ENCODE results near the gene TKT.
"Not testable (repeated sequence)": the region's sequence is repeated elsewhere in the genome, so short reads cannot be mapped to it uniquely, and the experiment has no call there.

Gene TKT

GRCh38 chr3:53253707-53254508 lies 1.9 kb downstream of the TKT start:
- peak overlapping the region; percentile 88 to 96 for H3K4me3 ChIP-seq (ENCODE audit: insufficient read depth in 1 of 2, low read depth in 1 of 2, low read length in 2 of 2)
- no peak overlapping the region for H2BK12ac ChIP-seq (ENCODE audit: low read length in 2 of 2)
- H3K4me1 ChIP-seq (ENCODE audit: control insufficient read depth, insufficient read depth, low read depth, low read length) = peaks cover 34% of the 10 kb centered on the region
- H3K79me1 ChIP-seq (replicated peaks; ENCODE audit: low read length, poor library complexity, severe bottlenecking) = no peaks in the 10 kb centered on the region
- H4K8ac ChIP-seq (ENCODE audit: low read length) = no peak overlapping the region
- peak overlapping the region; percentile 18 to 38 for H3K18ac ChIP-seq (ENCODE audit: low read depth in 1 of 2, low read length in 2 of 2)
- H3K9me3 ChIP-seq (ENCODE audit: control insufficient read depth, low read length) = no peaks in the 10 kb centered on the region
- peak; percentile 40 for DNase-seq
- peak overlapping the region; percentile 82 for H3K9ac ChIP-seq (ENCODE audit: low read length)
- H3K27ac ChIP-seq (ENCODE audit: low read length, poor library complexity, severe bottlenecking) = peak overlapping the region; percentile 26
- no peak overlapping the region for H2BK15ac ChIP-seq (ENCODE audit: low read depth, poor library complexity, severe bottlenecking)
- WGBS = 59% methylated on average over 6 of the region's 7 CpGs
- no peaks in the 10 kb centered on the region for H3K27me3 ChIP-seq (ENCODE audit: control insufficient read depth in 1 of 2, insufficient read depth in 1 of 2, low read length in 2 of 2)
- H2BK120ac ChIP-seq (ENCODE audit: low read depth, low read length) = no peak overlapping the region
- peaks cover 18 to 22% of the 10 kb centered on the region in 2 experiments for H3K36me3 ChIP-seq (ENCODE audit: control insufficient read depth in 1 of 2, insufficient read depth in 2 of 2, low read depth in 1 of 2, low read length in 2 of 2)
- H2BK5ac ChIP-seq (ENCODE audit: low read depth, low read length, poor library complexity, severe bottlenecking) = no peak overlapping the region
- peak overlapping the region in 1 of 2 experiments; percentile 40 for H3K4ac ChIP-seq (ENCODE audit: low read depth in 1 of 2, low read length in 2 of 2)
- H2AK5ac ChIP-seq (ENCODE audit: low read length, severe bottlenecking) = no peak overlapping the region
- H3K14ac ChIP-seq (ENCODE audit: low read length in 2 of 2) = peak overlapping the region in 1 of 2 experiments; percentile 30
- H3K23ac ChIP-seq (ENCODE audit: low read length in 2 of 2) = peak overlapping the region in 1 of 2 experiments; percentile 60
- no peak overlapping the region for H2AFZ ChIP-seq (ENCODE audit: low read depth, low read length)
- peak overlapping the region; percentile 92 for H3K4me2 ChIP-seq (ENCODE audit: low read length, poor library complexity, severe bottlenecking)
- no peak overlapping the region for H4K91ac ChIP-seq (ENCODE audit: low read length)

GRCh38 chr3:53252947-53253322 lies 2.9 kb downstream of the TKT start:
- H2AFZ ChIP-seq (ENCODE audit: low read depth, low read length); H4K91ac ChIP-seq (ENCODE audit: low read length); H4K8ac ChIP-seq (ENCODE audit: low read length); H3K27me3 ChIP-seq (ENCODE audit: control insufficient read depth in 1 of 2, insufficient read depth in 1 of 2, low read length in 2 of 2); H3K18ac ChIP-seq (ENCODE audit: low read depth in 1 of 2, low read length in 2 of 2); H3K14ac ChIP-seq (ENCODE audit: low read length in 2 of 2); H3K9me3 ChIP-seq (ENCODE audit: control insufficient read depth, low read length); DNase-seq; H2BK5ac ChIP-seq (ENCODE audit: low read depth, low read length, poor library complexity, severe bottlenecking); H3K79me1 ChIP-seq (replicated peaks; ENCODE audit: low read length, poor library complexity, severe bottlenecking); H3K9ac ChIP-seq (ENCODE audit: low read length); H3K4ac ChIP-seq (ENCODE audit: low read depth in 1 of 2, low read length in 2 of 2); H2BK120ac ChIP-seq (ENCODE audit: low read depth, low read length); H2BK15ac ChIP-seq (ENCODE audit: low read depth, poor library complexity, severe bottlenecking): not testable (repeated sequence)
- H3K23ac ChIP-seq (ENCODE audit: low read length in 2 of 2) = peak overlapping the region in 1 of 2 experiments; percentile 46
- H3K4me1 ChIP-seq (ENCODE audit: control insufficient read depth, insufficient read depth, low read depth, low read length) = peaks cover 37% of the 10 kb centered on the region
- H3K27ac ChIP-seq (ENCODE audit: low read length, poor library complexity, severe bottlenecking) = peak overlapping the region; percentile 24
- peak overlapping the region; percentile 13 for H2AK5ac ChIP-seq (ENCODE audit: low read length, severe bottlenecking)
- peaks cover 22 to 26% of the 10 kb centered on the region in 2 experiments for H3K36me3 ChIP-seq (ENCODE audit: control insufficient read depth in 1 of 2, insufficient read depth in 2 of 2, low read depth in 1 of 2, low read length in 2 of 2)
- peak overlapping the region in 1 of 2 experiments; percentile 71 for H2BK12ac ChIP-seq (ENCODE audit: low read length in 2 of 2)
- H3K4me2 ChIP-seq (ENCODE audit: low read length, poor library complexity, severe bottlenecking) = peak overlapping the region; percentile 92
- 62% methylated on average over 8 of the region's 8 CpGs for WGBS
- H3K4me3 ChIP-seq (ENCODE audit: insufficient read depth in 1 of 2, low read depth in 1 of 2, low read length in 2 of 2) = peak overlapping the region in 1 of 2 experiments; percentile 88

GRCh38 chr3:53252096-53252946 lies 3.5 kb downstream of the TKT start:
- Histone ChIP-seq H3K9ac (ENCODE audit: low read length) (peak overlapping the region; percentile 24), H2BK15ac (ENCODE audit: low read depth, poor library complexity, severe bottlenecking) (no peak overlapping the region), H4K8ac (ENCODE audit: low read length) (no peak overlapping the region), H3K9me3 (ENCODE audit: control insufficient read depth, low read length) (no peaks in the 10 kb centered on the region), H3K27me3 (ENCODE audit: control insufficient read depth in 1 of 2, insufficient read depth in 1 of 2, low read length in 2 of 2) (no peaks in the 10 kb centered on the region), H3K27ac (ENCODE audit: low read length, poor library complexity, severe bottlenecking) (peak overlapping the region; percentile 11), H4K91ac (ENCODE audit: low read length) (no peak overlapping the region), H3K36me3 (ENCODE audit: control insufficient read depth in 1 of 2, insufficient read depth in 2 of 2, low read depth in 1 of 2, low read length in 2 of 2) (peaks cover 25 to 26% of the 10 kb centered on the region in 2 experiments), H3K4me3 (ENCODE audit: insufficient read depth in 1 of 2, low read depth in 1 of 2, low read length in 2 of 2) (peak overlapping the region in 1 of 2 experiments; percentile 88), H2BK5ac (ENCODE audit: low read depth, low read length, poor library complexity, severe bottlenecking) (no peak overlapping the region), H3K14ac (ENCODE audit: low read length in 2 of 2) (no peak overlapping the region), H2AK5ac (ENCODE audit: low read length, severe bottlenecking) (no peak overlapping the region), H3K4me2 (ENCODE audit: low read length, poor library complexity, severe bottlenecking) (peak overlapping the region; percentile 70), H3K4me1 (ENCODE audit: control insufficient read depth, insufficient read depth, low read depth, low read length) (peaks cover 37% of the 10 kb centered on the region), H3K79me1 (replicated peaks; ENCODE audit: low read length, poor library complexity, severe bottlenecking) (no peaks in the 10 kb centered on the region), H3K18ac (ENCODE audit: low read depth in 1 of 2, low read length in 2 of 2) (peak overlapping the region; percentile 24 to 58), H2BK12ac (ENCODE audit: low read length in 2 of 2) (no peak overlapping the region), H2BK120ac (ENCODE audit: low read depth, low read length) (no peak overlapping the region), H3K4ac (ENCODE audit: low read depth in 1 of 2, low read length in 2 of 2) (no peak overlapping the region), H3K23ac (ENCODE audit: low read length in 2 of 2) (no peak overlapping the region), H2AFZ (ENCODE audit: low read depth, low read length) (no peak overlapping the region)
- DNase-seq = peak; percentile 76
- 46% methylated on average over 10 of the region's 10 CpGs for WGBS
